Effector memory CD4-positive, alpha-beta T cell (primary cell): ENCODE measurements around the gene TGFBR1.

ENCODE experiments used
- DNase-seq, 3 donors: peaks; one replicate each; pipeline ENCODE4 v3.0.0-alpha.2; 2020
- H3K27ac ChIP-seq: 2 replicates; pipeline ENCODE4 v1.7.0; 2013; ENCODE audit warnings: mild to moderate bottlenecking, low read length, moderate library complexity; ENCODE audit not compliant: insufficient read depth, poor library complexity, severe bottlenecking
- H3K27me3 ChIP-seq: replicated peaks from 2 replicates; pipeline ENCODE4 v1.7.0; 2013; ENCODE audit warnings: mild to moderate bottlenecking, low read length; ENCODE audit not compliant: insufficient read depth, control insufficient read depth, poor library complexity, severe bottlenecking
- H3K36me3 ChIP-seq: 2 replicates; pipeline ENCODE4 v1.7.0; 2013; ENCODE audit warnings: mild to moderate bottlenecking, low read length, moderate library complexity; ENCODE audit not compliant: control insufficient read depth, insufficient read depth
- H3K4me1 ChIP-seq: 2 replicates; pipeline ENCODE4 v1.7.0; 2013; ENCODE audit warnings: low read length, mild to moderate bottlenecking; ENCODE audit not compliant: control insufficient read depth, insufficient read depth, poor library complexity, severe bottlenecking
- H3K4me3 ChIP-seq: 2 replicates; pipeline ENCODE4 v1.7.0; 2013; ENCODE audit warnings: low read length, low read depth, mild to moderate bottlenecking; ENCODE audit not compliant: insufficient read depth, poor library complexity, severe bottlenecking
- H3K9me3 ChIP-seq: 2 replicates; pipeline ENCODE4 v1.7.0; 2013; ENCODE audit warnings: mild to moderate bottlenecking, low read length, moderate library complexity; ENCODE audit not compliant: control insufficient read depth
- total RNA-seq, 3 donors: gene quantifications; one replicate each; lab custom pipeline; 2026; lab: John Stamatoyannopoulos, UW

TGFBR1 gene
- 42.2 to 49.3 (median 46.1) reads per million in 3 donors for total RNA-seq

- no peaks in the 10 kb centered on the region for H3K9me3 ChIP-seq
- peak; percentile 88 to 92 (median 90) for DNase-seq
- no peaks in the 10 kb centered on the region for H3K36me3 ChIP-seq
- H3K4me3 ChIP-seq = peak within 1 kb of the TSS; percentile 71
- peak within 1 kb of the TSS; percentile 65 for H3K27ac ChIP-seq
- H3K27me3 ChIP-seq = no peaks in the 10 kb centered on the region
- peaks cover 31% of the 10 kb centered on the region for H3K4me1 ChIP-seq
Observed at GRCh38 chr9:99104459-99105151, at the start of gene TGFBR1. TSS of gene TGFBR1 (plus strand) at chr9:99105113. CDS start at chr9:99105206, 93 bp downstream.

- H3K27ac ChIP-seq = no peak overlapping the region
- H3K4me1 ChIP-seq = peaks cover 44% of the 10 kb centered on the region
- no peak for DNase-seq
- H3K27me3 ChIP-seq = no peaks in the 10 kb centered on the region
- no peaks in the 10 kb centered on the region for H3K36me3 ChIP-seq
- no peak overlapping the region for H3K4me3 ChIP-seq
- no peaks in the 10 kb centered on the region for H3K9me3 ChIP-seq
Observed at GRCh38 chr9:99055384-99055783, 49.5 kb upstream of the TGFBR1 start.

GRCh38 chr9:99056186-99056585 is 48.7 kb upstream of the TGFBR1 start:
- H3K27me3 ChIP-seq = no peaks in the 10 kb centered on the region
- DNase-seq = no peak
- H3K27ac ChIP-seq = no peak overlapping the region
- no peaks in the 10 kb centered on the region for H3K36me3 ChIP-seq
- H3K4me1 ChIP-seq = peaks cover 44% of the 10 kb centered on the region
- no peaks in the 10 kb centered on the region for H3K9me3 ChIP-seq
- no peak overlapping the region for H3K4me3 ChIP-seq

- Histone ChIP-seq H3K27ac (no peak overlapping the region), H3K36me3 (no peaks in the 10 kb centered on the region), H3K4me1 (peaks cover 44% of the 10 kb centered on the region), H3K4me3 (peak overlapping the region; percentile 13), H3K9me3 (no peaks in the 10 kb centered on the region), H3K27me3 (no peaks in the 10 kb centered on the region)
- no peak for DNase-seq
Observed at GRCh38 chr9:99056886-99057664, 47.8 kb upstream of the TGFBR1 start.

GRCh38 chr9:99057665-99058625 is 47.0 kb upstream of the TGFBR1 start:
- H3K4me3 ChIP-seq = peak overlapping the region; percentile 13
- peak; percentile 50 to 63 (median 56) for DNase-seq
- no peaks in the 10 kb centered on the region for H3K36me3 ChIP-seq
- no peaks in the 10 kb centered on the region for H3K27me3 ChIP-seq
- H3K9me3 ChIP-seq = no peaks in the 10 kb centered on the region
- no peak overlapping the region for H3K27ac ChIP-seq
- H3K4me1 ChIP-seq = peaks cover 43% of the 10 kb centered on the region

GRCh38 chr9:99058964-99059921 is 45.7 kb upstream of the TGFBR1 start:
- DNase-seq = no peak
- H3K4me1 ChIP-seq = peaks cover 36% of the 10 kb centered on the region
- peak overlapping the region; percentile 7 for H3K4me3 ChIP-seq
- no peak overlapping the region for H3K27ac ChIP-seq
- no peaks in the 10 kb centered on the region for H3K36me3 ChIP-seq
- no peaks in the 10 kb centered on the region for H3K27me3 ChIP-seq
- no peaks in the 10 kb centered on the region for H3K9me3 ChIP-seq

- Histone ChIP-seq H3K4me1 (peaks cover 36% of the 10 kb centered on the region), H3K36me3 (no peaks in the 10 kb centered on the region), H3K27ac (no peak overlapping the region), H3K9me3 (no peaks in the 10 kb centered on the region), H3K27me3 (no peaks in the 10 kb centered on the region), H3K4me3 (no peak overlapping the region)
- DNase-seq = no peak
Observed at GRCh38 chr9:99060621-99061020, 44.3 kb upstream of the TGFBR1 start.

- Histone ChIP-seq H3K4me1 (peaks cover 21% of the 10 kb centered on the region), H3K9me3 (no peaks in the 10 kb centered on the region), H3K27me3 (no peaks in the 10 kb centered on the region), H3K4me3 (no peak overlapping the region), H3K27ac (no peak overlapping the region), H3K36me3 (no peaks in the 10 kb centered on the region)
- DNase-seq = no peak
Observed at GRCh38 chr9:99062549-99062948, 42.4 kb upstream of the TGFBR1 start.

GRCh38 chr9:99063522-99063921 is 41.4 kb upstream of the TGFBR1 start:
- Histone ChIP-seq H3K27me3 (no peaks in the 10 kb centered on the region), H3K27ac (no peak overlapping the region), H3K9me3 (no peaks in the 10 kb centered on the region), H3K4me1 (peaks cover 16% of the 10 kb centered on the region), H3K4me3 (no peak overlapping the region), H3K36me3 (no peaks in the 10 kb centered on the region)
- no peak for DNase-seq
